Activated CD4-positive, alpha-beta T cell treated with anti-CD3 and anti-CD28 coated beads, Interleukin-2, amount 10 ng/mL, durations not matched to agents 24 days and 14 days (primary cell): ENCODE data around the gene GOLGA6L26. TPM values are rescaled to one million over a fixed set of nuclear protein-coding genes. Genes with fewer than 3 reads are reported as not detected.
"Not testable (repeated sequence)": the region's sequence is repeated elsewhere in the genome, so short reads cannot be mapped to it uniquely, and the experiment has no call there.

Experiments
- DNase-seq: peaks from one replicate; pipeline ENCODE4 v3.0.0; 2022
- H3K27ac Mint-ChIP-seq: one replicate; pipeline ENCODE4 v1.8.0; 2022; ENCODE audit warnings: mild to moderate bottlenecking, mixed read lengths
- H3K27me3 Mint-ChIP-seq: one replicate; pipeline ENCODE4 v1.8.0; 2022; ENCODE audit warnings: mixed read lengths
- H3K36me3 Mint-ChIP-seq: one replicate; pipeline ENCODE4 v1.8.0; 2022; ENCODE audit warnings: low read depth, mild to moderate bottlenecking, mixed read lengths
- H3K4me1 Mint-ChIP-seq: one replicate; pipeline ENCODE4 v1.8.0; 2021; ENCODE audit warnings: mixed read lengths
- H3K4me3 Mint-ChIP-seq: one replicate; pipeline ENCODE4 v1.8.0; 2022; ENCODE audit warnings: mild to moderate bottlenecking, moderate library complexity, mixed read lengths
- H3K9me3 Mint-ChIP-seq: one replicate; pipeline ENCODE4 v1.8.0; 2021; ENCODE audit warnings: mixed read lengths
- intact Hi-C: fragments of 100-400 bp; cut with micrococcal nuclease; formaldehyde crosslinking; loops from one replicate; pipeline ENCODE4 v1.15.1; 2023
- total RNA-seq: library from RNA; stranded (reverse); gene quantifications from 2 replicates; pipeline ENCODE4 v1.2.3, GENCODE V29; 2022

The GOLGA6L26 gene
- not detected in 2 replicates for total RNA-seq

- intact Hi-C loops: not testable (repeated sequence)
Observed at GRCh38 chr15:23334096-23334495, at the start of gene GOLGA6L26. GOLGA6L26 (minus strand) TSS chr15:23334196; CDS start chr15:23334135, 61 bp downstream.

GRCh38 chr15:23381192-23381591 lies 47.2 kb upstream of the GOLGA6L26 start:
- H3K4me1 Mint-ChIP-seq, DNase-seq, H3K27me3 Mint-ChIP-seq, intact Hi-C loops, H3K9me3 Mint-ChIP-seq, H3K27ac Mint-ChIP-seq, H3K4me3 Mint-ChIP-seq, H3K36me3 Mint-ChIP-seq: not testable (repeated sequence)

More at GRCh38 chr15:23334096-23334495, at the start of gene GOLGA6L26:
- H3K27me3 Mint-ChIP-seq, H3K4me3 Mint-ChIP-seq, H3K36me3 Mint-ChIP-seq, H3K27ac Mint-ChIP-seq, H3K4me1 Mint-ChIP-seq, DNase-seq, H3K9me3 Mint-ChIP-seq: not testable (repeated sequence)

GRCh38 chr15:23380700-23381099 lies 46.7 kb upstream of the GOLGA6L26 start:
- H3K4me1 Mint-ChIP-seq, intact Hi-C loops, H3K27ac Mint-ChIP-seq, H3K36me3 Mint-ChIP-seq, H3K9me3 Mint-ChIP-seq, H3K4me3 Mint-ChIP-seq, DNase-seq, H3K27me3 Mint-ChIP-seq: not testable (repeated sequence)

- H3K9me3 Mint-ChIP-seq, H3K27ac Mint-ChIP-seq, DNase-seq, H3K4me1 Mint-ChIP-seq, intact Hi-C loops, H3K27me3 Mint-ChIP-seq, H3K36me3 Mint-ChIP-seq, H3K4me3 Mint-ChIP-seq: not testable (repeated sequence)
Observed at GRCh38 chr15:23378946-23379345, 45.0 kb upstream of the GOLGA6L26 start.

- H3K27me3 Mint-ChIP-seq, DNase-seq, H3K4me3 Mint-ChIP-seq, H3K9me3 Mint-ChIP-seq, H3K27ac Mint-ChIP-seq, H3K36me3 Mint-ChIP-seq, H3K4me1 Mint-ChIP-seq, intact Hi-C loops: not testable (repeated sequence)
Observed at GRCh38 chr15:23374226-23374625, 40.2 kb upstream of the GOLGA6L26 start.

- DNase-seq, H3K9me3 Mint-ChIP-seq, H3K4me3 Mint-ChIP-seq, H3K27ac Mint-ChIP-seq, H3K36me3 Mint-ChIP-seq, intact Hi-C loops, H3K27me3 Mint-ChIP-seq, H3K4me1 Mint-ChIP-seq: not testable (repeated sequence)
Observed at GRCh38 chr15:23372891-23373600, 39.0 kb upstream of the GOLGA6L26 start.

GRCh38 chr15:23372284-23372683 lies 38.3 kb upstream of the GOLGA6L26 start:
- Mint-ChIP-seq H3K4me3 (no peak overlapping the region), H3K36me3 (no peaks in the 10 kb centered on the region), H3K4me1 (no peaks in the 10 kb centered on the region), H3K27me3 (peaks cover 4% of the 10 kb centered on the region), H3K27ac (no peak overlapping the region), H3K9me3 (no peaks in the 10 kb centered on the region)
- intact Hi-C loops: no loop called here
- DNase-seq: no peak

GRCh38 chr15:23371868-23372267 lies 37.9 kb upstream of the GOLGA6L26 start:
- not testable (repeated sequence) for H3K27me3 Mint-ChIP-seq

GRCh38 chr15:23371134-23371533 lies 37.1 kb upstream of the GOLGA6L26 start:
- H3K4me3 Mint-ChIP-seq, H3K27me3 Mint-ChIP-seq, intact Hi-C loops, H3K36me3 Mint-ChIP-seq, H3K27ac Mint-ChIP-seq, H3K4me1 Mint-ChIP-seq, H3K9me3 Mint-ChIP-seq: not testable (repeated sequence)
- peak; percentile 8 for DNase-seq

More at GRCh38 chr15:23371868-23372267, 37.9 kb upstream of the GOLGA6L26 start:
- intact Hi-C loops, H3K36me3 Mint-ChIP-seq, H3K27ac Mint-ChIP-seq, H3K9me3 Mint-ChIP-seq, H3K4me3 Mint-ChIP-seq, H3K4me1 Mint-ChIP-seq, DNase-seq: not testable (repeated sequence)

- Mint-ChIP-seq H3K27me3 (peaks cover 4% of the 10 kb centered on the region), H3K27ac (no peak overlapping the region), H3K4me3 (no peak overlapping the region), H3K36me3 (no peaks in the 10 kb centered on the region), H3K4me1 (no peaks in the 10 kb centered on the region), H3K9me3 (no peaks in the 10 kb centered on the region)
- intact Hi-C loops: no loop called here
- DNase-seq: no peak
Observed at GRCh38 chr15:23370578-23370977, 36.6 kb upstream of the GOLGA6L26 start.

GRCh38 chr15:23364261-23364660 lies 30.3 kb upstream of the GOLGA6L26 start:
- DNase-seq, H3K4me1 Mint-ChIP-seq, H3K4me3 Mint-ChIP-seq, H3K9me3 Mint-ChIP-seq, H3K36me3 Mint-ChIP-seq, H3K27me3 Mint-ChIP-seq, H3K27ac Mint-ChIP-seq, intact Hi-C loops: not testable (repeated sequence)

- H3K9me3 Mint-ChIP-seq, intact Hi-C loops, H3K36me3 Mint-ChIP-seq, H3K27me3 Mint-ChIP-seq, H3K27ac Mint-ChIP-seq, H3K4me1 Mint-ChIP-seq, H3K4me3 Mint-ChIP-seq: not testable (repeated sequence)
- peak; percentile 55 for DNase-seq
Observed at GRCh38 chr15:23362622-23363021, 28.6 kb upstream of the GOLGA6L26 start.

- H3K36me3 Mint-ChIP-seq, H3K4me1 Mint-ChIP-seq, DNase-seq, H3K4me3 Mint-ChIP-seq, H3K27me3 Mint-ChIP-seq, H3K27ac Mint-ChIP-seq, intact Hi-C loops, H3K9me3 Mint-ChIP-seq: not testable (repeated sequence)
Observed at GRCh38 chr15:23354448-23354847, 20.5 kb upstream of the GOLGA6L26 start, which contains the start of gene GOLGA8S. GOLGA8S (plus strand) TSS chr15:23354748; CDS start chr15:23354810, 62 bp downstream.

- H3K27ac Mint-ChIP-seq, H3K9me3 Mint-ChIP-seq, intact Hi-C loops, H3K27me3 Mint-ChIP-seq, H3K4me3 Mint-ChIP-seq: not testable (repeated sequence)
- peaks cover 20% of the 10 kb centered on the region for H3K36me3 Mint-ChIP-seq
- peaks cover 11% of the 10 kb centered on the region for H3K4me1 Mint-ChIP-seq
- DNase-seq: peak; percentile 45
Observed at GRCh38 chr15:23311233-23311632, 22.8 kb downstream of the GOLGA6L26 start.

- peak; percentile 38 for DNase-seq
- peaks cover 24% of the 10 kb centered on the region for H3K36me3 Mint-ChIP-seq
- H3K27ac Mint-ChIP-seq, intact Hi-C loops, H3K27me3 Mint-ChIP-seq, H3K9me3 Mint-ChIP-seq: not testable (repeated sequence)
- H3K4me1 Mint-ChIP-seq: peaks cover 26% of the 10 kb centered on the region
- peak overlapping the region; percentile 1 for H3K4me3 Mint-ChIP-seq
Observed at GRCh38 chr15:23305921-23306320, 28.1 kb downstream of the GOLGA6L26 start.
